NCI-H524 (cell line): Measurements from ENCODE around the gene RAB8B.

Experiments used
- DNase-seq, 2 experiments: peaks; one replicate each; lab custom pipeline; 2025; lab: John Stamatoyannopoulos, UW

Gene RAB8B

DNA sequence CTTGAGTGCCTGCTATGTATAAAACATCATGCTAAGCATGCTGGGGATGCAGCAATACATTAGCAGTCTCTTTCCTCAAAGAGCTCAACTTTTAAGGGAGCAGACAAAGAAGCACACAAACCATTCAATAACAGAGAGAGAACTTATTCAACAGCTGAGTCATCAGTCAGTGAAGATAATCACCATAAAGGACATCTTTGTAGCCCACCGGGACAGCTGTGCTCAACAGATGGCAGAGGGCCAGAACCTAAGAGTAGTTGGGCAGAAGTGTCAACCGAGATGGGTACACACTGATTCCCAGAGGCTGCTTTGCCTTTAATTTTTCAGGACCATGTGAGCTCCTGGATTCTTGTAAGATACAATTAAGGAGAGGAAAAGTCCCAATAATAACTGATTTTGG lies 4.2 kb upstream of the RAB8B start:
- peak; percentile 95 to 99 for DNase-seq

DNA sequence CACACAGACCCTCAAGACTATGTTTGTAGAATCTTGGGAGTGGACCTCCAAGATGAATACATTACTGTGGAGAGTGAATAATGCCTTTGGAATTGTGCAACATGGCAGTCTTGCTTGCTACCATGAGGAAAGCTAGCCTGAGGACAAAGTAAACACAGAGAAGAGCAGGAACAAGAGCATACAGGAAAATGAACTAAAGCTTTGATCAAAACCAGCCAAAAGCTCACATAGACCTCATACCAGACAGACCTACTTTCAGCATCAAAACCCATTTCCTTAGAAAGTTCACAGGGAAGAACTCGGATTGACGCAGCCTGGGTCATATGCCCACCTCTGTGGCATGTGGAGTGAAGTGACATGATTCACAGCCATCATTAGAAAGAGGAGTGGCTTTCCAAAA lies 3.3 kb upstream of the RAB8B start:
- DNase-seq = no peak

DNA sequence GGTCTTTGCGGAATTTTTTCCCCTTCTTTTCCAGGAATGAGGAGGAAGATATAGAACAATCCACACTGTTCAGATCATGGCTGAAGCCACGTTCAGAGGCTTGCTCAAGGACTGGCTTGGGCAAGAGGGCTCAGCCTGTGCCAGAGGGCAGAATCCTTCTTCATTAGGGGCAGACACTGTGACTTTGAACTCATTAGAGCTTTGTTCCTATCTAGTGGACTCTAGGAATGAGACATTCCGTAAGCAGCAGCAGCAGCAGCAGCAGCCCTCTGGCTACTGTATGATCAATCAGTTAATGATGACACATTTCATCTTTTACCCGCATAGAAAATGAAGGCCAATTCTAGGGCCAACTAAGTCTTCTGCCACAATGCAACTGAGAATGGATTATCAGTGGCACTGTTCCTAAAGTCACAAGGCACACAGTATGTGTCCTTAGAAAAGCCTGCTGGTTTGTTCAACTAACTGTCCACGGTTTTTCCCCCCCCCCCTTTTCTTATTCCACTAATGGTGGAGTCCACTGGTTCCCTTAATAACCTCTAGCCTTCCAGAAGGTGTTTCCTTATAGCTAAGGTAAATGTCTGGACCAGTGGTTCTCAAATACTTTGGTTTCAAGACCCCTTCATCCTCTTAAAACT lies 1.7 kb upstream of the RAB8B start:
- DNase-seq = no peak

DNA sequence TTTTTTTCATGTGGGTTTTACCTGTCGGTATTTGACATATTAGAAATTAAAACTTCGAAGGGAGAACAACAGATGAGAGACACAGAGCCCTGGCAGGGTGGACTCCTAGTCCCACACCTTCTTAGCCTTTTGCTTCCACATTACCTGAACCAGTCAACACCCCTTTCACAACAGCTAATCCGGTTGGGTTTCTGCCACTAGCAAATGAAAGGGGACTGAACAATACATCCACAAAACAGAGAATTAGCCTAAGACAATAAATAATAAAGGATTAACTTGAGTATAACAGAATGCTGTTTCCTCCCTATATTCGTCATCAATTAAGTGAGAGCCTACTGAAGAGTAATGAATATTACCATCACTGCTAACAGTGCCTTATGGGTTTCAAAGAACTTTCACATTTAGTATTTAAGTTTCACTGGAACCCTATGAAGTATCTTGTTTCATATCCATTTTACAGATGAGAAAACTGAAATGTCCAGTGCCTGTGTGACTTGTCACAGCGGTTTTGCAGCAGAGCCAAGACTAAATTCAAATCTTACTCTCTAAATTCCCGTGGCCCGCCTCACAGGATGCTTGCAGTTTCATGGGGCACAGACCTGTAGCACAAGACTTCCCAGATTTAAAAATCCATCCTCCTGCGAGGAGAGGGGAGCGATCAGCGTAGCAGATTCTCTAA lies 1.0 kb upstream of the RAB8B start:
- no peak for DNase-seq

DNA sequence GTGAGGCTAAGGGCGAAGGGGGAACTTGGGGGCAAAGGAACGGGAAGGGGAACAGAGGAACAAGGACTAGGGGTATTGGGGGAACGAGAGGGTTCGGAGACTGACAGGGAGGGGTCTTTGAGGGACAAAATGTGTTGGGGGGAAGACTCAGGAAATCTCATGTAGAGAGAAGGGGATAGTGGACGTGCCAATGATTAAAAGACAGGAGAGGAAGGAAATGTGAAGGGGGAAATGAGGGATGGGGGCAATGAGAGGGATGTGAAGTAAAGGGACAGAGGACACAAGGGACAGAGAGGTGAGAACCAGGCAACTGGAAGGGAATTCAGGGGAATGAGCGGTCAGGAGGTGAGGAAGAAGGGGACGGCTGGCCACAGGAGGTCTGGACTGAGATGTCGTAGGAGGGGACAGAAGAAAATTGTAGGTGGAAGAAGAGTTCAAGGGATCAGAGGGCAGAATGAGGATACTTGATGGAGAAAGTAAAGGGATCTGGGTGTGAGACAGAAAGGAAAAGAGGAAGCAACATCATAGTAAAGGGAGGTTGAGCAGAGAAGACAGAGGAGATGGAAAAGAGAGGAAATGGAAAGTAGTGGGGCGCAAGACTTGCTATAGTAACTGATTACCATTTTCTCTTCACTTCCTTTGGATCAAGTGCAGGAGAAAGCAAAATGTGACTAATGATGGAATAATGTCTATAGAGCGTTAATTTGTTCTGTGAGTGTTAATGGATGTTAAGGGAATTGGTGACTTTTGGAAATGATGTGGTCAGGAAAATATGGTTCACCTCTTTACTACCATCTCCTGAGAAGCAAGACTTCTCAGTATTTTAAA lies 749 bp downstream of the RAB8B start:
- peak; percentile 27 to 32 for DNase-seq

DNA sequence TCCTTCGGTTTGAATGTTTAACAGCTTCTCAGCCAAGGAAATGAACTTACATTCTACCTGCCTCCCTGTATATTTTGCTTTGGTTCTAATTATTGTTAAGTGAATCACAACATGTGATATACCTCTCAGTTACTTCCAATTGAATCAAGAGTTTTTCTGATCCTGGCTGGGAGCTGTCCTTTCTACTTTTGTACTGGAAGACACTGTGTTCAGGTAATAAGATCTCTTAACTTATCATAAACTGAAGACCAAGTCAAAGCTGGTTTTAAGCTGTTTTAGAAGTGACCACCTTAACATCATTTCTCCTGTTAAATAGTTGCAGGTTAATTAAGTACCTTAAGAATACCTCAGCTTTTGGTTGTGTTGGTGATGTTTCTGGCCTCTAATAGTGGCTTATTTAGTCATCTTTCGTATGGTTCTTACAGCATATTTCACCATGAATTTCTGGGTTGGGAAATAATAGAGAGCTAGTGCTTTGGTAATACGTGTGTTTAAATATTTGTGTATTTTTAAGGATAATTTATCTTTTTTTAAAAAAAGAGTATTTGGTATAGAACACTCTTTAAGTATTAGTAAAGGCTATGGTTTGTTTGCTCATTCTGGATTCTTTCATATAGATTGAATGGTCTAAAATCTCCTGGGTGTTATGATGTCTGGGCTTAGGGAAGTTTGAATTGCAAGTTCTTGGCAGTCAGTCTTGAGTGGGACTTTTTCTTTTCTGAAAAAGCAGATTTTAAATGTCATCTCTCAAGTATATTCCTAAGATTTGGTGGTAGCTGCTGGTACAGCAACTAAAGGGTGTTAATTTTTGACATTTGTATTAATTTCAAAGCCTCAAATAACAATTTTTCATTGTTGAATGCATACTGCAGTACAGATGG lies 1.6 kb downstream of the RAB8B start:
- DNase-seq = no peak

DNA sequence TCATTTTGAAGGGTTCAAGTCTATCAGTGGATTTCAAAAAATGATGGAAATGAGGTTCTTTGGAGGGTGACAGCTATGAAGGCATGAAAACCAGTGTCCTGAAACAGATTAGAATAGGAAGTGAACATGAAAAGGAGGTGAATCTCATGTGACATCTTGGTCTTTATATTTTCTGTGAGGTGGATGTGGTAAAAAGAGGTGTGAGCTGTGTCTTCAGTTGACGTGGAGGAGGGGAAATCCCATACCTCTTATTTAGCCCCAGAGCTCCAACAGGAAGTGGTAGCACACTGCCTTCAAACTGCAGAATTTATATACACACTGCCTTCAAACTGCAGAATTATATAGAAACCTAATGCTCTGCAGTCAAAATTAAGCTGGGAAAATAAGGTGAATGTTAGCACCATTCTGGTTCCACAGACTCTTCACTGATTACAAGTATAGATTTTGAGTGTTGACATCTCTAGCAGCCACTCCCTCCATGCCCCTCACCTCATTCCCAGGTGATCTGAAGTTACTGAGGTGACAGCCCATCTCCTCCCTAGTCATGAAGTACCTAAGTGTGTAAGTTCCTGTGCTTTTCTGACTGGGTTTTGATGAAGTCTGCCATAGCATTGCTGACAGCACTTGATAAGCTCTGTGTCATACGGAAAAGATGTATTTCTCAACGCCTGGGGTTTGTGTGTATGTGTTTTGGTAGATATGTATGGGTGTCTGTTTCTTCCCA lies 2.7 kb downstream of the RAB8B start:
- no peak for DNase-seq

DNA sequence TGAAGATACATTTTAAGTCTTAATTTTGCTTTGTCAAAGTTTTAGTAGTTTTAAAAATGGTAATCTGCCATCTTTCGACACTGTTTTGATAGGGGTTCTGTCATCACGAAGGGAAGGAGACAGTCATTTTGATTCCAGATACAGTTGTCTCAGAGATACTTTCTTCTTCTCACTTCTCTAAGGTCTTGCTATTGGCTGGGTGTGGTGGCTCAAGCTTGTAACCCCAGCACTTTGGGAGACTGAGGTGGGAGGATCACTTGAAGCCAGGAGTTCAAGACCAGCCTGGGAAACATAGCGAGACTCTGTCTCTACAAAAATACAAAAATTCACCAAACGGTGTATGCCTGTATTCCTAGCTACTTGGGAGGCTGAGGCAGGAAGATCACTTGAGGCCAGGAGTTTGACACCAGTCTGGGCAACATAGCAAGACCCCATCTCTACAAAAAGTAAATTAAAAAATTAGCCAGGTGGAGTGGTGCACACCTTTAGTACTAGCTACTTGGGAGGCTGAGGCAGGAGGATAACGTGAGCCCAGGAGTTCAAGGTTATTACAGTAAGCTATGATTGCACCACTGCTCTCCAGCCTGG lies 3.3 kb downstream of the RAB8B start:
- no peak for DNase-seq

DNA sequence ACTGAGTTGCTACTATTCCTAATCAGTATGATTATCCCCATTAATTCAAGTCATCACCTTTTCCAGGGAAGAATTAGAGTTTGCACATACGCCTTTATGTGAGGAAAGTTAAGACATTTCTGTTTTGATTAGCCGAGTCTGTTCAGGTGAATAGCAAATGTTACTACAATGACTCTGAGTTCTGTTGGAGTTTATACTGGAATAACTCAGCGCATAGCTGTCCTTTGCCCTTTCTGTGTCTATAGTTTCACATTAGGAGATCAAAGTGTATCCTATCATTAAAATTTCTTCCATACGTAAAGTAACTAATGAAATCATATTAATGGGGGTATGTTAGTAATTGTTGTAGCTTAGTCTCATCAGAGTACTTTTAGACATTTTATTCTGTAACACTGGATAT lies 4.9 kb downstream of the RAB8B start:
- no peak for DNase-seq

DNA sequence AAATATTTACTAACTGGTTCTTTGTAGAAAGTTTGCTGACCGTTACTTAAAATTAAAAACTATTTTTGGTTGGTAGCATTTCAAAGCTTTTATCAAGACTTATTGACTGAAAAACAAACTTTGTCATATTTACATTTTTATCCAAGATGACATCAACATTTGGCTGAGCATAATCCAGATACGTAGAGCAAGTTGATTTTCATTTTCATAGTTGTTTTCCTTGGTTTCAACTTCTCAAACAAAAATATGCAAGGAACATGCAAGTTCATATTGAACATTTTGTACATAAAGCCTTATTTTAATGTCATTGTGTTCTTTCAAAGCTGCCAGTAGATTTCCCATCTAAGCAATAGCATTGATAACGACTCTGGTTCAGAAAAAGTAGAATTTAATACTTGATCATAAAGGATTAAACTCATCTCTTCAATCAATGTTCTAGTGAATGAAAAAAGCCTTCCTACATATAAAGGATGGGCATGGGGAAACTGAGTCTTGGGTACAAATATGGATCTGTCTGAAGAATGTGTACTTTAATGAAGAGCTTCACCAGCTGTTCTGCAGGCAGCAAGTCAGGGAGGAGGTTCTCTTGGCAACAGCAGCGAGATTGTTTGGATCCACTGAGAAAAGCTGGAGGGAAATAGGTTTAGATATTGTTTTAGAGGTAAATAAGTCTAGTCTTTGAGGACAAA lies 5.6 kb downstream of the RAB8B start:
- peak in 1 of 2 experiments; percentile 52 for DNase-seq

DNA sequence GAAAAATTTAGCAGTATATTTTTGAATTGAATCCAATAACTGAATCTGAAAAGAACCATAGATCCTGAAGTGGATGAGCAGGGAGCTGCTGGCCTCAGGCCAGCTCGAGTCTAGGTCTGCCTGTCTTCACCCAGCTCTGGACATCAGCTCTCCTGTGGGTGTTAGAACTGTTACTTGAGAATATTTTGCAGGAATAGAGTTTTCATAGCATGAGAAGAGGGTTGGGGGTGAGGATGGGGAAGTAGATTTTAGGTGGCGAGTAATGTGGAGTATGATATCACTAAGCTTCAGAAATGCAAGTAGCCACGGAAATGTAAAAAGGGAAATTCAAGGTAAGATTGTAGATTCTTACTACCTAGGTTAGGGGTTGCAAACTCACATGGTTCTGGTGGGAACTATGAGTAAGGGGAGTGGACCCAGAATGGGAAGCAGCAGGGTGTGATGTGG lies 6.2 kb downstream of the RAB8B start:
- peak; percentile 27 to 52 for DNase-seq

DNA sequence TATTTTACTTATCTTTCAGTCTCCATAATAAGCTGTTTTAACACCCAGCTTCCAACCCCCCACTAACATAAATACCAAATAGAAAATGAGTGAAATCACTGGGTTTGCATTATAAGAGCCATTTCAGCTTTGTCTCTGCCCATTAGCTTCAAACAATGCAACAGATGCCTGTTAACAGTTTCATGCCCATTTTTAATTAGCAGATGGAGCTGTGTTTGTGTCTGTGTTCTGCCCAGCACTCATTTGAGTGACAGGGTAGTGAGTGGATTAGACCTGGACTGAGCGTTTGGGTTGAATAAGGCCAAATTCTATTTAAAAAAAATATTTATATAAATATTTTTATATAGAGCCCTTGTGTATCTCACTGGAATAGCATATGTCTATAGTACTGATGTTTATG lies 7.4 kb downstream of the RAB8B start:
- DNase-seq = peak; percentile 75 to 93

DNA sequence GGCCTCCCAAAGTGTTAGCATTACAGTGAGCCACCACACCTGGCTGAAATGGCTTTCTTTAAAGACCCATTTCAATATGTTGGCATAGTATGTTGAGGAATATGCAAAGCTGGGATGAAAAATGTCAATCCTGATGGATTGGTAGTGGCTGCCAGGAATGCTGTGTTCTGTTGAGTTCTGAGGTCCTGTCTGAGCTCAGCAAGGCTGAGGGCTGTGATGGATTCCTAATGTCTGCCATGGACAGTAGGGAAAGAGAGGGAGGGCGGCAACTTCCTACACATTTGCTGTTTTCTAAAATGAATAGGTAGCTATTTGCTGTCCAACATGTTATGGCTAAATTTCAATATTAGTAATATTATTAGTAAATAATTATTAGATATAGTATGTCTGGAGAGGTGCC lies 8.2 kb downstream of the RAB8B start:
- DNase-seq = no peak

DNA sequence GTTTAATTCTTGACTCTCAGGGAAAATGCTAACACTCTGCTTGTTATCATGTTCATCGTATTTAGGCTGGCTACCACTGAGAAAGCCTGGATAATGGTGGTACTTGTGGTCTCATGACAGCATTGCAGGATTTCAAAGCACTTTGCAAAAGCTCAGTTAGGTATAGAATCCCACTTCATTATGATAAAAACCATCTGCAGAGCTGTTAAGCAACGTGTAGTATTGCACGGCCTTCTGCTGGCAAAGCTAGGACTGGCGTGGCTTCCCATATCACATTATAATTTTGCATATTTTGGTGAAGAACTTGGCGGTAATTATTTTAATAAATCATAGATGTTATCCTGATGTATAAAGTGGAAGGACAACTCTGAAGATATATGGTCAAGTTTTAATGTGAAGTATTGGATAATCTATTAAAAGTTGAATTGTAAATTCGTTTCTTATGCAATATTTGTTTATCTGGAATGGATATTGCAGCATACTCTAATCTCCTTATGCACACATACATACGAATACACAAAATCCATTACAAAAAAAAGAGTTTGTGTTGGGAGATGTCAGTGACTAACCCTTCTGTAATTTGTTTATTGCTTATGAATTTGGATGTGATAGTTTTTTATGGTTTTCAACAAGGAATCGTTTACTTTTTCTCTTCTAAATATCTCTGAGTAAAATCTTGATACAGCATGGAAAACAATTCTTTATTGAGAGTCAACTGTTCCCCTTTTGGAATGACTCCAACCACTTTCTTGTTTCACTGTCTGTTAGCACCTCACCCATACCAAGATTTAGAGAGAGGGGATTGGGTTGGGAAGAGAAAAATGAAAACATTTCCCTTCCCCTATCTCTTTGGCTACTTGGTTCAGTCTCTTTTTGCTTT lies 9.2 kb downstream of the RAB8B start:
- peak; percentile 93 to 99 for DNase-seq

DNA sequence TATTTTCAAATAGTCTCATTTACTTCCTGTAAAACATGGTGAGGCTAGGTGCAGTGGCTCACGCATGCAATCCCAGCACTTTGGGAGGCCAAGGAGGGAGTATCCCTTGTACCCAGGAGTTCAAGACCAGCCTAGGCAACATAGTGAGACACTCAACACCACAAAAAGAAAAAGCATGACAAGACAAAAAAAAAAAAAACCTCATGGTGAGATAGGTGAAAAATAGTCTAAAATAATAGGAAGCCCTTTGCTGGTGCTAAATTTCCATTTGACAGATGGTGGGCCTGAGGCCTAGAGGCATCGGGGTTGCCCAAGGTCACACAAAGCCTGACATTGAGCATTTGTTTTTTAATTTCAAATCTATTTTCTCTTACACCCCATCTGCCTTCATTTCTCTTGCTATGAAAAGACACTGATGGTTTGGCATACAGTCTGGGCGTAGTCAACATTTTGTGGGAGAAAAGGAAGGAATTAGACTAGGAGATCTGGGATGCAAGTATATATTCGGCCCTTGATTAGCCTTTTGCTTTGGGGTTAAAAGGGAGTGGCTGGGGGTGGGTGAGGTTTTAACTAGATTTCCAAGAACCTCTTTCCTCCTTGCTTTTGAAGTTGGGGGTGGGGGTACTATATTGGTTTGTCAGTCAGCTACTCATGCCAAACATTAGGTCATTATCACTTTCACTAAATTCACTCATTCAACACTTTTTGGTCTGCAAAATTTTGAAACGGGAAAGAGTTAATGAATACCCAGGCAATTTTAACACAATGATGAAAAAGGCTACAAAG lies 11.3 kb downstream of the RAB8B start:
- DNase-seq = no peak

DNA sequence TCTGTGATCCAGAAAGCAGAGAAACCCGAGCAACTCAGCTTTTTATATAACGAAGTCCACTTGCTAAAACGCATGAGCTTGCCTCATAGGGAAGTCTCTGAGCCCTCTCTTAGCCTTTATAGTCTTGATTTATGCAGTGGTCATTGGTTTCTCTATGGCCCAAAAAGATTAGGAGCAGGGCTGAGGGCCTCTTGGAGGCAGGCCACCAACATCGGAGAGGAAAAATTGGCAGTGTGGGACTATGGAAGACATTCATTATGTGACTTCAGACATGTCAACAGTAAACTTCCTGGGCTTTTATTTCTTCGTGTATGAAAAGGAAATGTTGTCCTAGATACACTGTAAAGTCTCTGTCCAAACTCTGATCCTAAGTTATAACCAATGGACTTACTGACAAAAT lies 13.5 kb downstream of the RAB8B start:
- DNase-seq = no peak

DNA sequence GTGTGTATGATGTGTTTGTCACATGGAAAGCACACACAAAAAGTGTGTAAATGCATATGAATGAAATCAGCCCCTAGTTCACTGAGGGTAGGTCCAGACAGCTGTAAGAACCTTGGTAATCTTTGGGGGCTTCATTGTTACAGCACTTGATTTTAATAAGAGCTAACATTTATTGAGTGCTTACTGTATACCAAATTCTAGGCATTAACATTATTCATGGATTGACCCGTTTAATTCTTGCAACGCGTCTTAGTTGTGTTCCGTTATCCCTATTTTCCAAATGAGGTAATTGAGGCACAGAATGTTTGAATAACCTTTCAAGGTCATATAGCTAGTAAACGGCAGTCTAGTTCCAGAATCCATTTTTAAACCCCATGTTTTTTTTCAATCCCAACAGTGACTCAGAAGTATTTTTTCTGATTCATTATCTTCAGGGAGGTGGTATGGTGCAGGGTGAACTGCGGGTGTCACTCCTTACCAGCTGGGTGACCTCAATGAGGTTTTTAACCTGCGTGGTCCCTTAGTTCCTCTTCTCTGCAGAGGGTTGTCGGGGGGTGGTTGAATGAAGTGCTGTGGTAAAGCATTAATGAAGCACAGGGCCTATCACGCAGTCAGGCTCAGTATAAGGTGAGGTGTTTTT lies 14.2 kb downstream of the RAB8B start:
- no peak for DNase-seq

DNA sequence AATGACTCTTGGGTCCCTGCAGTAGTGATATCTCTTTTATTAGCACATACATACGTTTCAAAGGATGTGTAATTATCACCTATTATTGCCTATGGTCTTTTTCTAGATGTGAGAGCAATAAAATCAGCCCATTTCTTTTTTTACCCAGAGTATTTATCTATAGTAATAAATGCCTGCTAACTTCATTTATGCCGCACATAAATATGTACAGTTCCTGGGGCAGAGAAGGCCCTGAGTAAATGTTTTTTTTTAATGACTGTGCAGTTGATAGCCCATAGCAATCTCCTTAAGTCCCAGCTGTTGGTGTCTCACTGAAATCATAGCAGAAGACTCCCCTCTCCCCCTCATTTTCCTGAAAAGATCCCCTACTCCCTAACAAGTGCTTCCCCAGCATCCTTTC lies 16.7 kb downstream of the RAB8B start:
- no peak for DNase-seq
